Gastroesophageal sphincter (tissue), 3 donors: ENCODE data around the gene LBHD2.

Source experiments
- CTCF ChIP-seq, 4 experiments: fragments of 200-600 bp in 2 of 4; fragments of 450-650 bp in 2 of 4; sonication (generic) in 1 of 4; IDR thresholded peaks; one replicate each; pipeline ENCODE4 v1.5.1; 2017 to 2019; ENCODE audit warnings: antibody characterized with exemption in 4 of 4, mild to moderate bottlenecking in 2 of 4, moderate library complexity in 2 of 4
- POLR2AphosphoS5 ChIP-seq: sonication (generic); formaldehyde crosslinking; IDR thresholded peaks from one replicate; pipeline ENCODE4 v1.6.1; 2017; ENCODE audit warnings: antibody characterized with exemption

GRCh38 chr14:103135333-103136260 is 51.6 kb downstream of the LBHD2 start:
- no peak for TF ChIP-seq CTCF (IDR thresholded peaks at IDR 0.05)
- no peak for TF ChIP-seq POLR2AphosphoS5
